Adrenal gland (tissue), 12 donors: ENCODE results near the gene PCYT1B. TPM values are rescaled to one million over a fixed set of nuclear protein-coding genes. Genes with fewer than 3 reads are reported as not detected.
"Not testable (repeated sequence)": the region's sequence is repeated elsewhere in the genome, so short reads cannot be mapped to it uniquely, and the experiment has no call there.

Source experiments
- DNase-seq, 7 donors: peaks; one replicate each; pipeline ENCODE4 v3.0.0-alpha.2; 2019 to 2020
- H3K27ac ChIP-seq, 5 donors: fragments of 200-600 bp; sonication (generic) in 4 of 5; 1 replicate in 3 of 5; 2 replicates in 2 of 5; pipeline versions ENCODE4 v1.5.1 to v1.8.0; 2016 to 2020; ENCODE audit warnings: mild to moderate bottlenecking in 1 of 5
- H3K27me3 ChIP-seq: fragments of 200-600 bp; 2 replicates; pipeline ENCODE4 v1.8.0; 2021
- H3K36me3 ChIP-seq, 2 donors: fragments of 200-600 bp; replicated peaks in 1 of 2; 1 replicate in 1 of 2; 2 replicates in 1 of 2; pipeline versions ENCODE4 v1.5.1 to v1.8.0; 2018 to 2022
- H3K4me1 ChIP-seq, 2 donors: fragments of 200-600 bp; replicated peaks in 1 of 2; 1 replicate in 1 of 2; 2 replicates in 1 of 2; pipeline versions ENCODE4 v1.5.1 to v1.8.0; 2018 to 2021
- H3K4me3 ChIP-seq, 4 donors: fragments of 200-600 bp; sonication (generic) in 3 of 4; one replicate each; pipeline ENCODE4 v1.5.1; 2016 to 2018
- H3K9me3 ChIP-seq, 3 donors: fragments of 200-600 bp; sonication (generic) in 1 of 3; replicated peaks in 1 of 3; 1 replicate in 2 of 3; 2 replicates in 1 of 3; pipeline versions ENCODE4 v1.5.1 to v1.8.0; 2016 to 2021
- CTCF ChIP-seq, 6 experiments: fragments of 450-650 bp in 4 of 6; fragments of 200-600 bp in 2 of 6; sonication (generic) in 1 of 6; IDR thresholded peaks; 1 replicate in 5 of 6; 2 replicates in 1 of 6; pipeline versions ENCODE4 v1.5.1 to v1.8.0; 2016 to 2021; ENCODE audit warnings: antibody characterized with exemption in 6 of 6, mild to moderate bottlenecking in 2 of 6, moderate library complexity in 1 of 6
- POLR2A ChIP-seq, 2 donors: fragments of 450-650 bp; IDR thresholded peaks; one replicate each; pipeline ENCODE4 v1.6.1; 2017; ENCODE audit warnings: antibody characterized with exemption in 2 of 2, mild to moderate bottlenecking in 2 of 2, moderate library complexity in 1 of 2
- WGBS, 4 donors: extraction: QIAGEN DNeasy Blood & Tissue Kit in 2 of 4; methylation state at CpG; one replicate each; pipeline versions ENCODE4 v1.1.5 to v1.1.7; 2013 to 2017; 5-methylcytosine and 5-hydroxymethylcytosine counted together
- intact Hi-C, 2 donors: fragments of 100-400 bp; cut with DNase I; formaldehyde crosslinking; loops; one replicate each; pipeline versions ENCODE4 v1.14.1 to v1.15.0; 2022 to 2023
- polyA plus RNA-seq, 3 donors: library from polyadenylated mRNA; stranded (reverse); fragments of 200-250 nt in 2 of 3; fragments of 350-450 nt in 1 of 3; fragmentation: Illumina TruSeq in 1 of 3; extraction: RNeasy Lipid Tissue Mini Kit (QIAGEN cat#74804) in 1 of 3; gene quantifications; one replicate each; pipeline ENCODE4 v1.2.3, GENCODE V29; 2013 to 2014
- total RNA-seq, 9 donors: library from RNA; depleted of rRNA in 4 of 9; stranded (reverse); fragments of >200 nt in 4 of 9; fragments of 120-200 nt in 1 of 9; fragmentation: NEBNext Ultra II Directional in 1 of 9; extraction: Animal tissue kit (Norgen Biotek cat#: 25700) in 1 of 9; gene quantifications; one replicate each; pipeline versions ENCODE4 v1.1.0 to v1.2.4, GENCODE V29; 2013 to 2023
- donor health status: healthy with polysubstance abuse.
- donor health status: Bipolar disorder and iron deficiency.
- donor health status: DM: yes; HTN: yes; CAD: no.
- donor health status: DM: no; HTN: no; CAD: no.
- donor health status: DM: no; HTN: no; CAD: no.
- donor health status: DM: yes; HTN: yes; CAD: no.

The PCYT1B gene
- total and polyA plus RNA-seq, 12 donors, result 0.40 to 12.1 (median 1.4) TPM

DNA sequence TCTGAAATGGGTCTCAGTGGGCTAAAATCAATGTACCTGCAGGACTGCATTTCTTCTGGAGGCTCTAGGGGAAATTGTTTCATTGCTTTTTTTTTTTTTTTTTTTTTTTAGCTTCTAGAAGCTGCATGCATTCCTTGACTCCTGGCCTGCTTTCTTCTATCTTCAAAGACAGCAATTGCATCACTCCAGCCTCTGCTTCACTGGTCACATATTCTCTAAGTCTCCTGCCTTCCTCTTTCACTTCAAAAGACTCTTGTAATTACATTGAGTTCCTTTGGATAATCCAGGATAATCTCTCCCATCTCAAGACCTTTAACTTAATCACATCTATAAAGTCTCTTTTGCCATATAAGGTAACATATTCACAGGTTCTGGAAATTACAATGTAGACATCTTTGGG lies 11.3 kb upstream of the PCYT1B start:
- Histone ChIP-seq H3K4me1 (no peaks in the 10 kb centered on the region), H3K36me3 (no peaks in the 10 kb centered on the region), H3K27ac (no peak overlapping the region), H3K9me3 (no peaks in the 10 kb centered on the region), H3K4me3 (no peak overlapping the region), H3K27me3 (peaks cover 3% of the 10 kb centered on the region)
- intact Hi-C loops, result no loop called here
- TF ChIP-seq CTCF (IDR thresholded peaks at IDR 0.05) (no peak), POLR2A (IDR thresholded peaks at IDR 0.05) (no peak)
- DNase-seq, result no peak

DNA sequence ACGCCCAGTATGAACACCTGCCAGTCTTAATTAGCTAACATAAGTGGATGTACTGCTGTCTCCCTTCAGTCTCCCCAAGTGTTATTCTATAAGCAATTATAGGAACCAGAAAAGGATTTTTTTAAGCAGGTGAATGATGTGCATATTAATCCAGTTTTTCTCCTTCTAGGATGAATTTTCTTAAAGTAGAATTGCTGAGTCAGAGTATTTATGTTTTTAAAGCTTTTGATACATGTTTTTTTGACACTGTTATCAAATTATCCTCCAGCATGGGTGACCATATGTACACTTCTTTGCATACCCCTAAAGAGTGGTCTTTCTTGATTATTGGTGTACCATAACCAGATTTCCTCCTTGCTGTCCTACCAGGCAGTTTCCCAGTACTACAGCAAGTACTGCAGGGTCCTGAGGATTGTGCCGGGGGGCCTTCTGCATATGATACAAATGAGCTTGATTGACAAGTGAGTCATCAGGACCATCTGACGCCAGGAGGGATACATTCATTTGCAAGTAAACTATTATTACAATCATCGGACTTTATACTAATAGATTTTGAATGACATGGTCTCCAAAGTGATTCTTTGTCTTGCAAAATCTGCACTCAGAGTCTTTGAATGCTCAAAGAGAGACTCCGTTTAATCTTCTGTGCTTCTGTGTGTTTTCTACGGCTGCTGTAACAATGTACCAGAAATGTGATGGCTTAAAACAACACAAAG lies 10.7 kb upstream of the PCYT1B start:
- Histone ChIP-seq H3K4me3 (no peak overlapping the region), H3K36me3 (no peaks in the 10 kb centered on the region), H3K4me1 (no peaks in the 10 kb centered on the region), H3K27ac (no peak overlapping the region), H3K27me3 (peaks cover 3% of the 10 kb centered on the region), H3K9me3 (no peaks in the 10 kb centered on the region)
- WGBS, 4 donors, result 65 to 87% (median 74%) methylated on average over 6 of the region's 6 CpGs
- intact Hi-C loops, result no loop called here
- TF ChIP-seq CTCF (IDR thresholded peaks at IDR 0.05), result no peak
- no peak for TF ChIP-seq POLR2A (IDR thresholded peaks at IDR 0.05)
- no peak for DNase-seq

DNA sequence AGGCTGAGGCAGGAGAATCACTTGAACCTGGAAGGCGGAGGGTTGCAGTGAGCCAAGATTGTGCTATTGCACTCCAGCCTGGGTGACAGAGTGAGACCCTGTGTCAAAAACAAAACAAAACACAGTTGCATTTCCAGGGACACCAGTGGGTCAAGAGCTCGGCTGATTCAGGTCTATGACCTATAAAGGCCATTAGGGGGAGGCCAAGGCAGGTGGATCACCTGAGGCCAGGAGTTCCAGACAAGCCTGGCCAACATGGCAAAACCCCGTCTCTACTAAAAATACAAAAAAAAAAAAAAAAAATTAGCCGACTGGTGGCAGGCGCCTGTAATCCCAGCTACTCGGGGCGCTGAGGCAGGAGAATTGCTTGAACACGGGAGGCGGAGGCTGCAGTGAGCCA lies 8.5 kb upstream of the PCYT1B start:
- H3K9me3 ChIP-seq, DNase-seq, H3K27ac ChIP-seq, intact Hi-C loops, H3K27me3 ChIP-seq, H3K4me3 ChIP-seq, H3K36me3 ChIP-seq, H3K4me1 ChIP-seq: not testable (repeated sequence)
- 66 to 76% (median 73%) methylated on average over 8 to 9 of the region's 9 CpGs for WGBS, 4 donors

DNA sequence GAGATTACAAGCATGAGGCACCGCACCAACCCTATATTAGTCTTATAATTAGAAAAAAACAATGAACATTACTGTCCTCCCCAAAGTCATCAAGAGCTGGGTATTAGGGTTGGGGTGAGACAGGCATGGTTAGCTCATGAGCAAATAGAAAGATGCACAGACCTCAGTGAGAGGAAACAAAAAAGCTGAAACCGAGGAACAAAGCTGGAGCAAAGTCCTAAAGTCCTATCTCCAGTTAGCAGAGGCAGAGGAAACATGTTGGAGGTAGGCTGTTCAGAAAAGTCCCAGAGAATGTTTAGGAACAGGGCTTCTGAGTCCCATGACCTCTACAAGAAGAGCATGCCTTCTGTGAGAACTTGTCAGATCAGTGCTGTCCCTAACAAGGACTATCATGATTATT lies 4.6 kb upstream of the PCYT1B start:
- peaks cover 20% of the 10 kb centered on the region for H3K27me3 ChIP-seq
- TF ChIP-seq CTCF (IDR thresholded peaks at IDR 0.05) (no peak), POLR2A (IDR thresholded peaks at IDR 0.05) (no peak)
- intact Hi-C loops, result no loop called here
- no peak overlapping the region for H3K27ac ChIP-seq
- no peaks in the 10 kb centered on the region for H3K36me3 ChIP-seq
- no peak for DNase-seq
- H3K9me3 ChIP-seq, result no peaks in the 10 kb centered on the region
- WGBS, 4 donors, result 78 to 94% (median 85%) methylated on average over 2 of the region's 2 CpGs
- no peak overlapping the region for H3K4me3 ChIP-seq
- H3K4me1 ChIP-seq, result no peaks in the 10 kb centered on the region

DNA sequence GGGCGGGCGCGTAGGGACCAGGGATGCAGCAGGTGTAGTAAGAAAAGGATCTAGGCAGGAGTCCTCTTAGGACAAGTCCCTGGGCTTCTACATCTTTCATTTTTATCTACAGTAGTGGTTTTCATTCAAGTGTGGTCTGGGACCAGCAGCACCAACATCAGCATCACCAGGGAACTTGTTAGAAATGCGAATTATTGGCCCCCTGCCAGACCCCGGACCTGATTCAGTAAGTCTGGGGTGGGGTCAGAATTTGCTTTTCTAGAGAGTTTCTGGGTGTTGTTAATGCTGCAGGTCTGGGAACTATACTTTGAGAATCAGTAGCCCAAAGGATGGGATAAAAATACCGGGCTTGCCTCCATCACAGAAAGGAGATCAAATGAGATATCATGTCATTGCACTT lies 1.3 kb upstream of the PCYT1B start:
- Histone ChIP-seq H3K36me3 (no peaks in the 10 kb centered on the region), H3K27ac (no peak overlapping the region), H3K27me3 (peaks cover 27% of the 10 kb centered on the region), H3K4me1 (no peaks in the 10 kb centered on the region), H3K9me3 (no peaks in the 10 kb centered on the region), H3K4me3 (no peak overlapping the region)
- WGBS, 4 donors, result 72 to 77% (median 75%) methylated on average over 6 of the region's 6 CpGs
- TF ChIP-seq CTCF (IDR thresholded peaks at IDR 0.05) (no peak), POLR2A (IDR thresholded peaks at IDR 0.05) (no peak)
- DNase-seq, result no peak
- intact Hi-C loops, result no loop called here
